Progenitor cell of endocrine pancreas (in vitro differentiated cells): ENCODE results near the gene ABCA3. TPM values are rescaled to one million over a fixed set of nuclear protein-coding genes. Genes with fewer than 3 reads are reported as not detected.

ENCODE experiments used
- DNase-seq: peaks from one replicate; pipeline ENCODE4 v3.0.0; 2021; ENCODE audit warnings: low spot score; ENCODE audit not compliant: unreplicated experiment
- H3K27ac Mint-ChIP-seq: 2 replicates; pipeline ENCODE4 v1.8.0; 2021; ENCODE audit warnings: mild to moderate bottlenecking, moderate library complexity, mixed read lengths
- H3K27me3 Mint-ChIP-seq: 2 replicates; pipeline ENCODE4 v1.8.0; 2021; ENCODE audit warnings: mixed read lengths
- H3K36me3 Mint-ChIP-seq: 2 replicates; pipeline ENCODE4 v1.8.0; 2022; ENCODE audit warnings: mixed read lengths; ENCODE audit not compliant: insufficient read depth
- H3K4me1 Mint-ChIP-seq: 2 replicates; pipeline ENCODE4 v1.8.0; 2021; ENCODE audit warnings: low read depth, mixed read lengths
- H3K4me3 Mint-ChIP-seq: 2 replicates; pipeline ENCODE4 v1.8.0; 2021; ENCODE audit warnings: low read depth, mild to moderate bottlenecking, moderate library complexity, mixed read lengths
- H3K9me3 Mint-ChIP-seq: 2 replicates; pipeline ENCODE4 v1.8.0; 2021; ENCODE audit warnings: low read depth, mixed read lengths
- CTCF ChIP-seq: fragments of 200-600 bp; sonication (generic); IDR thresholded peaks from one replicate; pipeline ENCODE4 v1.5.0; 2021; ENCODE audit warnings: antibody characterized with exemption, mild to moderate bottlenecking; ENCODE audit not compliant: unreplicated experiment
- total RNA-seq: library from RNA; stranded (reverse); gene quantifications from 2 replicates; pipeline ENCODE4 v1.2.1, GENCODE V29; 2021

ABCA3 gene
- total RNA-seq, 1 donor from 2014 or later = 6.9 TPM

- Mint-ChIP-seq H3K27ac (no peak overlapping the region), H3K36me3 (no peaks in the 10 kb centered on the region), H3K4me1 (no peaks in the 10 kb centered on the region), H3K9me3 (no peaks in the 10 kb centered on the region), H3K4me3 (no peak overlapping the region), H3K27me3 (peaks cover 20% of the 10 kb centered on the region)
- no peak for TF ChIP-seq CTCF
- DNase-seq = no peak
These were observed 14.3 kb downstream of the ABCA3 start for GRCh38 chr16:2326191-2326590.

- DNase-seq = no peak
- no peaks in the 10 kb centered on the region for H3K36me3 Mint-ChIP-seq
- TF ChIP-seq CTCF = no peak
- H3K27me3 Mint-ChIP-seq = peaks cover 16% of the 10 kb centered on the region
- H3K4me1 Mint-ChIP-seq = no peaks in the 10 kb centered on the region
- no peak overlapping the region for H3K27ac Mint-ChIP-seq
- H3K4me3 Mint-ChIP-seq = no peak overlapping the region
- H3K9me3 Mint-ChIP-seq = no peaks in the 10 kb centered on the region
These were observed 14.7 kb downstream of the ABCA3 start for GRCh38 chr16:2325791-2326190.

GRCh38 chr16:2325181-2325580, 15.3 kb downstream of the ABCA3 start:
- H3K4me1 Mint-ChIP-seq = no peaks in the 10 kb centered on the region
- H3K9me3 Mint-ChIP-seq = no peaks in the 10 kb centered on the region
- no peak for TF ChIP-seq CTCF
- peaks cover 13% of the 10 kb centered on the region for H3K27me3 Mint-ChIP-seq
- no peaks in the 10 kb centered on the region for H3K36me3 Mint-ChIP-seq
- DNase-seq = no peak
- no peak overlapping the region for H3K27ac Mint-ChIP-seq
- H3K4me3 Mint-ChIP-seq = no peak overlapping the region

- H3K27ac Mint-ChIP-seq = no peak overlapping the region
- no peaks in the 10 kb centered on the region for H3K4me1 Mint-ChIP-seq
- H3K4me3 Mint-ChIP-seq = no peak overlapping the region
- no peak for DNase-seq
- H3K9me3 Mint-ChIP-seq = no peaks in the 10 kb centered on the region
- H3K27me3 Mint-ChIP-seq = peaks cover 10% of the 10 kb centered on the region
- no peaks in the 10 kb centered on the region for H3K36me3 Mint-ChIP-seq
- no peak for TF ChIP-seq CTCF
These were observed 16.1 kb downstream of the ABCA3 start for GRCh38 chr16:2324296-2324859.

- TF ChIP-seq CTCF = no peak
- no peak overlapping the region for H3K27ac Mint-ChIP-seq
- H3K4me1 Mint-ChIP-seq = no peaks in the 10 kb centered on the region
- no peak overlapping the region for H3K4me3 Mint-ChIP-seq
- H3K36me3 Mint-ChIP-seq = no peaks in the 10 kb centered on the region
- DNase-seq = no peak
- H3K9me3 Mint-ChIP-seq = no peaks in the 10 kb centered on the region
- peaks cover 10% of the 10 kb centered on the region for H3K27me3 Mint-ChIP-seq
These were observed 16.8 kb downstream of the ABCA3 start for GRCh38 chr16:2323701-2324100.
